SK-N-SH treated with all-trans-retinoic acid at 6 μM for 48 hours (cell line): ENCODE data around the gene HTR3A.

Experiments
- CSRNP3 ChIP-seq: fragments of 250-450 bp; sonication (Bioruptor Pico); IDR thresholded peaks from 2 replicates; pipeline ENCODE4 v1.5.1; 2021; ENCODE audit warnings: mild to moderate bottlenecking, moderate library complexity
- GLIS3 ChIP-seq: fragments of 250-450 bp; sonication (Bioruptor Pico); IDR thresholded peaks from 2 replicates; pipeline ENCODE4 v1.5.0; 2020; ENCODE audit warnings: mild to moderate bottlenecking, moderate library complexity
- PATZ1 ChIP-seq: fragments of 250-450 bp; sonication (Bioruptor Pico); IDR thresholded peaks from 2 replicates; pipeline ENCODE4 v1.8.0; 2020; ENCODE audit warnings: mild to moderate bottlenecking, moderate library complexity, borderline replicate concordance
- TOX ChIP-seq: fragments of 250-450 bp; sonication (Bioruptor Pico); IDR thresholded peaks from 2 replicates; pipeline ENCODE4 v1.8.0; 2021; ENCODE audit warnings: mild to moderate bottlenecking, moderate library complexity, borderline replicate concordance
- ZFP30 ChIP-seq: fragments of 450-650 bp; formaldehyde crosslinking; IDR thresholded peaks from 2 replicates; pipeline ENCODE4 v1.5.0; 2022; ENCODE audit warnings: mild to moderate bottlenecking, moderate library complexity
- ZNF565 ChIP-seq: fragments of 450-650 bp; formaldehyde crosslinking; conservative IDR thresholded peaks from 2 replicates; pipeline ENCODE4 v1.5.0; 2020; ENCODE audit warnings: low read depth, mild to moderate bottlenecking, moderate library complexity
- ZNF70 ChIP-seq: fragments of 450-650 bp; formaldehyde crosslinking; IDR thresholded peaks from 2 replicates; pipeline ENCODE4 v1.5.0; 2020; ENCODE audit warnings: mild to moderate bottlenecking, moderate library complexity

DNA sequence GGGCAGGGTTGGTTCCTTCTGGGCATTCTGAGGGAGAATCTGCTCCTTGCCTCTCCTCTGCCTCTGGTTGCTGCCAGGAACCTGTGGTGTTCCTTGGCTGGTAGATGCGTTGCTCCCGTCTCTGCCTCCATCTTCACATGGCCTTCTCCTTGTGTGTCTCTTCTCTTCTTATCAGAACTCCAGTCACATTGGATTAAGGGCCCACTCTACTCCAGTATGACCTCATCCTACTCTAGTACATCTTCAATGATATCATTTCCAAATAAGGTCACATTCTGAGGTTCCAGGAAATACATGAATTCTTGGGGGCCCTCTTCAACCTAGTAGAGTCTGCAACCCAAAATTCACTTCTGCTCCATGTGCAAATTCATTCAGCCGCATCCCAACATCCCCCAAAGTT lies 37.0 kb upstream of the HTR3A start:
- TF ChIP-seq ZFP30 (CRISPR knock-in tag): no peak
- TF ChIP-seq GLIS3 (CRISPR knock-in tag): no peak
- no peak for TF ChIP-seq ZNF565
- TF ChIP-seq TOX (CRISPR knock-in tag): no peak
- TF ChIP-seq CSRNP3: no peak
- no peak for TF ChIP-seq PATZ1 (CRISPR knock-in tag)
- no peak for TF ChIP-seq ZNF70 (CRISPR knock-in tag)
